Hippocampal formation (tissue), 2 donors: Measurements from ENCODE around the gene FOSL1.
A peak's percentile ranks its signal among the peaks of the same experiment; 100 is the strongest.

Experiments used
- DNase-seq, 2 donors: peaks; one replicate each; lab custom pipeline; 2025; lab: John Stamatoyannopoulos, UW

Gene FOSL1

GRCh38 chr11:65900125-65900898, at the start of gene FOSL1:
TSS of gene FOSL1 (minus strand) at chr11:65900388. CDS start at chr11:65900339, 49 bp downstream.
- DNase-seq: peak in 1 of 2 donors; percentile 34

GRCh38 chr11:65947603-65948125, 47.5 kb upstream of the FOSL1 start:
- no peak for DNase-seq

GRCh38 chr11:65947133-65947532, 46.9 kb upstream of the FOSL1 start:
- DNase-seq: no peak

- no peak for DNase-seq
Observed at GRCh38 chr11:65946655-65947054, 46.5 kb upstream of the FOSL1 start.

GRCh38 chr11:65945941-65946558, 45.9 kb upstream of the FOSL1 start:
- DNase-seq: no peak

GRCh38 chr11:65945430-65945911, 45.3 kb upstream of the FOSL1 start, which contains the start of gene TSGA10IP:
TSS of gene TSGA10IP (plus strand) at chr11:65945480. CDS start at chr11:65945676, 196 bp downstream.
- no peak for DNase-seq

- no peak for DNase-seq
Observed at GRCh38 chr11:65944767-65945166, 44.6 kb upstream of the FOSL1 start.

GRCh38 chr11:65944191-65944590, 44.0 kb upstream of the FOSL1 start:
- DNase-seq: no peak

- DNase-seq: no peak
Observed at GRCh38 chr11:65942531-65942930, 42.3 kb upstream of the FOSL1 start.

- no peak for DNase-seq
Observed at GRCh38 chr11:65941720-65942310, 41.6 kb upstream of the FOSL1 start.

- DNase-seq: no peak
Observed at GRCh38 chr11:65937766-65938165, 37.6 kb upstream of the FOSL1 start.

- no peak for DNase-seq
Observed at GRCh38 chr11:65934014-65934413, 33.8 kb upstream of the FOSL1 start.

- no peak for DNase-seq
Observed at GRCh38 chr11:65932558-65932919, 32.4 kb upstream of the FOSL1 start.

- no peak for DNase-seq
Observed at GRCh38 chr11:65931773-65932557, 31.8 kb upstream of the FOSL1 start.

- DNase-seq: no peak
Observed at GRCh38 chr11:65928667-65929066, 28.5 kb upstream of the FOSL1 start.

GRCh38 chr11:65927904-65928397, 27.8 kb upstream of the FOSL1 start:
- peak in 1 of 2 donors; percentile 20 for DNase-seq

GRCh38 chr11:65925397-65925796, 25.2 kb upstream of the FOSL1 start:
- no peak for DNase-seq

GRCh38 chr11:65922565-65922964, 22.4 kb upstream of the FOSL1 start:
- no peak for DNase-seq

- no peak for DNase-seq
Observed at GRCh38 chr11:65921876-65922275, 21.7 kb upstream of the FOSL1 start.

- DNase-seq: no peak
Observed at GRCh38 chr11:65921033-65921555, 20.9 kb upstream of the FOSL1 start.

GRCh38 chr11:65920372-65920802, 20.2 kb upstream of the FOSL1 start:
- DNase-seq: no peak
